SHP77 treated with DMSO at 0.1 percent for 48 hours (cell line): Measurements from ENCODE around the gene EPC2.
"Not testable (repeated sequence)": the region's sequence is repeated elsewhere in the genome, so short reads cannot be mapped to it uniquely, and the experiment has no call there.

Experiments
- DNase-seq: peaks from one replicate; lab custom pipeline; 2025; lab: John Stamatoyannopoulos, UW

Gene EPC2

GRCh38 chr2:148674063-148675020, 29.8 kb downstream of the EPC2 start:
- no peak for DNase-seq

- no peak for DNase-seq
These were observed 31.2 kb downstream of the EPC2 start for GRCh38 chr2:148675708-148676107.

GRCh38 chr2:148678302-148679179, 34.0 kb downstream of the EPC2 start:
- DNase-seq: not testable (repeated sequence)

- DNase-seq: no peak
These were observed 35.9 kb downstream of the EPC2 start for GRCh38 chr2:148680462-148680861.

- no peak for DNase-seq
These were observed 36.9 kb downstream of the EPC2 start for GRCh38 chr2:148681443-148681842.

- not testable (repeated sequence) for DNase-seq
These were observed 37.3 kb downstream of the EPC2 start for GRCh38 chr2:148681862-148682261.

- DNase-seq: no peak
These were observed 40.0 kb downstream of the EPC2 start for GRCh38 chr2:148684507-148684906.

GRCh38 chr2:148687543-148687942, 43.0 kb downstream of the EPC2 start:
- DNase-seq: no peak

- DNase-seq: not testable (repeated sequence)
These were observed 43.5 kb downstream of the EPC2 start for GRCh38 chr2:148688011-148688410.

GRCh38 chr2:148696985-148697384, 52.4 kb downstream of the EPC2 start:
- DNase-seq: no peak

- DNase-seq: no peak
These were observed 55.3 kb downstream of the EPC2 start for GRCh38 chr2:148699830-148700229.

- no peak for DNase-seq
These were observed 56.5 kb downstream of the EPC2 start for GRCh38 chr2:148701039-148701438.

- no peak for DNase-seq
These were observed 57.3 kb downstream of the EPC2 start for GRCh38 chr2:148701877-148702276.

- DNase-seq: no peak
These were observed 57.9 kb downstream of the EPC2 start for GRCh38 chr2:148702475-148702874.

- no peak for DNase-seq
These were observed 59.7 kb downstream of the EPC2 start for GRCh38 chr2:148704247-148704646.

- DNase-seq: no peak
These were observed 71.9 kb downstream of the EPC2 start for GRCh38 chr2:148716378-148716920.

- no peak for DNase-seq
These were observed 73.5 kb downstream of the EPC2 start for GRCh38 chr2:148718039-148718438.

- no peak for DNase-seq
These were observed 74.7 kb downstream of the EPC2 start for GRCh38 chr2:148719195-148719749.

GRCh38 chr2:148719941-148720436, 75.4 kb downstream of the EPC2 start:
- no peak for DNase-seq

GRCh38 chr2:148720501-148721001, 76.0 kb downstream of the EPC2 start:
- DNase-seq: no peak

GRCh38 chr2:148721520-148721931, 77.0 kb downstream of the EPC2 start:
- DNase-seq: no peak
